LNCaP clone FGC (cell line): ENCODE measurements around the gene MPP3.

Experiments used
- DNase-seq: peaks from one replicate; pipeline ENCODE4 v3.0.0-alpha.2; 2011; ENCODE audit warnings: low read depth
- H3K4me3 ChIP-seq: 2 replicates; pipeline ENCODE4 v1.5.1; 2011; ENCODE audit warnings: mild to moderate bottlenecking, low read depth, low read length, control low read depth
- CTCF ChIP-seq: IDR thresholded peaks from 2 replicates; pipeline ENCODE4 v1.5.1; 2012; ENCODE audit warnings: mild to moderate bottlenecking; ENCODE audit not compliant: control insufficient read depth, insufficient read depth; ENCODE audit errors: extremely low read depth

The MPP3 gene

DNA sequence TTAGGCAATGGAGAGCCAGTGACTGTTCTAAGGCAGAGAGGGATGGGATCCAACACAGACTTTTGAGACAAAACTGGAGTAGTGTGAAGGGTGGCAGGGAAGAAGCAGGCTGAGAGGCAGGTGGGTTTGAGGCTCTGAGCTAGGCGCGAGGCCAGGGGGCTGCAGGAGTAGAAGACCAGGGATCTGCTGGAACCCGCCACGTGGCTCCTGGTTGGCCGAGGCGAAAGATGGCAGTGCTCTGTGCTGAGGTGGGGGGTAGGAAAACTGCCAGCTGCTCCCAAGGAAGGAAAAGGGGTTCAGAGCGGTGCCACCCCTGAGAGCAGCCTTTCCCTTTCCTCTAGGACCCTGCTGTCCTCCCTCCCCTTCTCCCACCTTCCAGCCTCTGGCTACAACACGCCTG, 19.6 kb upstream of the MPP3 start:
- no peak for DNase-seq
- no peak overlapping the region for H3K4me3 ChIP-seq
- no peak for TF ChIP-seq CTCF

- no peak for DNase-seq
- H3K4me3 ChIP-seq: no peak overlapping the region
- TF ChIP-seq CTCF: no peak
Measured at GRCh38 chr17:43849116-43849515, 16.2 kb upstream of the MPP3 start.

DNA sequence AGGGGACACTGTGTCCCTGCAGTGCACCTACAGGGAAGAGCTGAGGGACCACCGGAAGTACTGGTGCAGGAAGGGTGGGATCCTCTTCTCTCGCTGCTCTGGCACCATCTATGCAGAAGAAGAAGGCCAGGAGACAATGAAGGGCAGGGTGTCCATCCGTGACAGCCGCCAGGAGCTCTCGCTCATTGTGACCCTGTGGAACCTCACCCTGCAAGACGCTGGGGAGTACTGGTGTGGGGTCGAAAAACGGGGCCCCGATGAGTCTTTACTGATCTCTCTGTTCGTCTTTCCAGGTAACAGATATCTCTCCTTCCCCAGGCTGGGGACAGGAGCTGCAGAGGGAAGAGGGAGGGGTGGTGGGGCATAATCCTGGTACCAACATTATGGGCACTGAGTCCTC, 15.7 kb upstream of the MPP3 start:
- DNase-seq: no peak
- no peak for TF ChIP-seq CTCF
- no peak overlapping the region for H3K4me3 ChIP-seq

DNA sequence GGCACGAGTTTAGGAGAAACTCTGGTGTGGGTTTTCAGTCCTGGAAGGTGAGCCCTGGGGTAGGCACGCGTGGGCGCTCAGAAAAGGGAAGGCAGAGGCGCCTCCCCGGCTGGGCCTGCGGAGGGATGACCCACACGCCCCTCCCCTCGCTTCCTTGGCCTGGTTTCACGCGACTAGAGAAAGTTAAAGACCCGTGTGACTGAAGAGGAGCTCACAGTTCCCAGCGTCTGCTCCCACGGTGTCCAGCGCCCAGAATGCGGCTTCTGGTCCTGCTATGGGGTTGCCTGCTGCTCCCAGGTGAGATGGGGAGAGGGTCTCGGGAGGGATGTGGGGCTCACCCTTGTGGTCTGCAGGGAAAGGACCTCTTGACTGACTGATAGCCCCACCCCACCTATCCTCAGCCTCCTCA, 14.0 kb upstream of the MPP3 start, which contains the start of gene CD300LG:
Gene CD300LG (plus strand): TSS at position 214 of the 409 bp plus-strand sequence. CDS start 41 bp downstream, at position 255.
- DNase-seq: no peak
- no peak within 1 kb of the TSS for H3K4me3 ChIP-seq
- TF ChIP-seq CTCF: no peak

DNA sequence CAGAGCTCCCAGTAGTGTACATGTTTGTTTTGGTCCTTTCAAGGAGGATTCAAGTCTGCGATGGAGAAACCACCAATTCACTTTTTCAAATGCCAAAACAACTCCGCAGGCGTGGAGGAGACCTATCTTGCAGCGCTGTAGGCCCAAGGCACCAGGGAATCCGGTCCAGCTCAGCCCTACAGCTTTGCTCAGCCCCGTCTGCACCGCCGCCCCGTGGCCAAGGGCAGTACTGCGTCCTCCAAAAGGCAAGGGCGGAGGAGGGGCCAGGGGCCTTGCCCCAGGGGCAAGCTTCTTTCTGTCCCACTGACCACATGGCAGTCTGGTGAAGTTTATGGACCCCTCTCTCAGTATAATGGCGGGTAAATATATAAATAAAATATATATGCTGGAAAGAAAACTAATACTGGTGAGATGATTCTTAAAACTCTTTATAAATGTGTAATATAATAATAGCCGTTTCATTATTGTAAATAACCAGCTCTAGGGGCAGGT, 13.3 kb upstream of the MPP3 start:
- peak; percentile 45 for DNase-seq
- peak; percentile 99 for TF ChIP-seq CTCF
- H3K4me3 ChIP-seq: no peak overlapping the region

DNA sequence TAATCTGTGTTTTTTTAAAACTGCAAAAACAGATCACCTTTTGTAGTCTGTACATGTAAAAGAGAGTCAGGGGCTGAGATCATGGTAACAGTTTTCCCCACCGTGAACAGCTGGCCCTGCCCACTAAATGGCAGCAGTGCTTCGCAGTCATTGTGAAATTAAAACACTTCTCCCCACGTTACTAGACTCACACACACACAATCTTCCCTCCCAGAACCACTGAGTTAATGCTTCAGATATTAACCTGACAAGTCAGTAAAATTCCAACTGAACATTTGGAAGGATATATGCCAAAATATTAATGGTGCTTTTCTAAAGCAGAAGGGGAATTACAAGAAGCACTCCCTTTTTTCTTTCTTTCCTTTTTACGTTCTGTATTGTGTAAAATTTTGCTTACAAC, 12.8 kb upstream of the MPP3 start:
- no peak for TF ChIP-seq CTCF
- no peak for DNase-seq
- H3K4me3 ChIP-seq: no peak overlapping the region

DNA sequence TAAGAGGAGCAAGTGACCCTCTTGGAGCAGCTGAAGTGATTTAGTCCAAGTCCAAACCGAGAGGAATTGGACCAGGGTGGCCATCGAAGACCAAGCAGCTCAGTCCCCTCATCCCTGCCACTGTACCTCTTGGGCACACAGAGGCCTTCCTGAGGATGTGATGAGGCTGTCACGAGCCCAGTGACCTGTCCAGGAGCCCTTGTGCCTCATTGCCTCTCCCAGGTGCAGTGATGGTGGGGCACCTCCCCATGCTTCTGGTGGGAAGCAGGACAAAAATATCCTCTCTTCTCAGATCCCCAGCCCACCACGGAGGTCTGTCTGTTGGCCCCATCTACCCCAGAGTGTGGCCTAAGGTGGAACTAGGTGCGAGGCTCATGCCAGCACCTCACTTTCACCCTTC, 11.3 kb upstream of the MPP3 start:
- no peak for TF ChIP-seq CTCF
- H3K4me3 ChIP-seq: no peak overlapping the region
- DNase-seq: no peak
